Measurements from ENCODE around the gene ISY1.

GRCh38 chr3:129085165-129085715 is 75.6 kb downstream of the ISY1 start:
- TF ChIP-seq CTCF (conservative IDR thresholded peaks at IDR 0.05) (no peak), EZH2 (IDR thresholded peaks at IDR 0.05; ENCODE audit: low read depth) (no peak)
